WI38 (cell line): ENCODE results near the gene RSPH1.

Experiments
- H3K4me3 ChIP-seq: 2 replicates; pipeline ENCODE4 v1.5.1; 2011; ENCODE audit warnings: low read depth, mild to moderate bottlenecking, control low read depth, low read length
- TF ChIP-seq, protein P1 (sequence below): IDR thresholded peaks from 2 replicates; pipeline ENCODE4 v1.5.1; 2012; ENCODE audit warnings: low read depth, mild to moderate bottlenecking, control low read depth, low read length

The RSPH1 gene

DNA sequence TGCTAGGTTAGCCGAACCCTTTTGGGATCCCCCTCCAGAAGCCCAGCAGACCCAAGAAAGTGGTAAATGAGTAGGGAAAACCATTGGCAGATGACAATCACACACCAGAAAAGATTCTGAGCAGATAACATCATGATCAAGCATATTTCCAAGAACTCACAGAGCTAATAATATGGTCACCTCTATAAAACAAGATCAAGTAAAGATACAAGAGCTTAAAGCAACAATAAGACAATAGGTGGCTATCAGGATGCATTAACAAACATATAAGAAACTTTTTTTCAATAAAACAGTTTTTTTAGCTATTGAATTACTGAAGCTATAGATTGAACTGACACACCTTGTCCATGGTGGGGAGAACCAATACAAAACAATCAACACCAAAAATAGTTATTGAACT lies 63.3 kb downstream of the RSPH1 start:
- TF ChIP-seq, protein P1, sequence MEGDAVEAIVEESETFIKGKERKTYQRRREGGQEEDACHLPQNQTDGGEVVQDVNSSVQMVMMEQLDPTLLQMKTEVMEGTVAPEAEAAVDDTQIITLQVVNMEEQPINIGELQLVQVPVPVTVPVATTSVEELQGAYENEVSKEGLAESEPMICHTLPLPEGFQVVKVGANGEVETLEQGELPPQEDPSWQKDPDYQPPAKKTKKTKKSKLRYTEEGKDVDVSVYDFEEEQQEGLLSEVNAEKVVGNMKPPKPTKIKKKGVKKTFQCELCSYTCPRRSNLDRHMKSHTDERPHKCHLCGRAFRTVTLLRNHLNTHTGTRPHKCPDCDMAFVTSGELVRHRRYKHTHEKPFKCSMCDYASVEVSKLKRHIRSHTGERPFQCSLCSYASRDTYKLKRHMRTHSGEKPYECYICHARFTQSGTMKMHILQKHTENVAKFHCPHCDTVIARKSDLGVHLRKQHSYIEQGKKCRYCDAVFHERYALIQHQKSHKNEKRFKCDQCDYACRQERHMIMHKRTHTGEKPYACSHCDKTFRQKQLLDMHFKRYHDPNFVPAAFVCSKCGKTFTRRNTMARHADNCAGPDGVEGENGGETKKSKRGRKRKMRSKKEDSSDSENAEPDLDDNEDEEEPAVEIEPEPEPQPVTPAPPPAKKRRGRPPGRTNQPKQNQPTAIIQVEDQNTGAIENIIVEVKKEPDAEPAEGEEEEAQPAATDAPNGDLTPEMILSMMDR, result no peak
- H3K4me3 ChIP-seq, result no peak overlapping the region

DNA sequence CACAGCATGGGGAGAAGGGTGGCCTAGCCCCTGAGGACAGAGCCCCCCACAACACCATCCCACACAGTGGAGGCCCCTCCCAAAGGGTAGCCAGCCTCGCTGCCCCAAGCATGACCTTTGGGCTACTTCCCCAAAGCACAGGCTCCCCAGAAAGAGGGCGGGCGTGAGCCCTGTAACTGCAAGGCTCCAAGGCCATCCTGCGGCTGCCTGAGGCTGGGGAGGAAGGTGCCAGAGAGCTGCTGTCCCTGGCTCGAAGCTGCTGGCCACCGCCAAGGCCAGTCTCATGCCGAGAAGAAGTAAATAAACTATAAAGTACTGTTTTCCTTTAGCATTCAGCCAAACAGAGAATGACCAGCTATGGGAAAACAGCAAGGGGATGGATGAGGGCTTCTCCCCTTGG lies 64.8 kb downstream of the RSPH1 start:
- H3K4me3 ChIP-seq, result no peak overlapping the region
- TF ChIP-seq, protein P1, result no peak

DNA sequence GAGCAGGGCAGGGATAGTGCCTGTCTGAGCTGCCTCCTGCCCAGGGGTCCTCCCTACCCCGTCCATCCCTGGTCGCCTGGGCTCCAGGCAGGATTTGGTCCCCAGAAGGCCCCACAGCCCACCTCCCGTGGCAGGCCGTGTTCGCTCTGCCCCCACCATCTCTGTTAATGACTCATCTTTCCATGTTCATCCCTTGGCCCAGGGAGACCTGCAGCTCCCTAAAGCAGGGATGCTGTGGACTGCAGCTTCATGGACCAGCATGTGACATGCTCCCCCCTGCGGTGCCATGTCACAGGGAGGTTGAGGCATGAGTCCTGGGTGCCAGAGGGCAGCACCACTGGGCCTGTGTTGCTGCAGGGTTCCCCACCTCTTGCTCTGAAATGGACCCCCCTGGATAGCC lies 65.5 kb downstream of the RSPH1 start:
- TF ChIP-seq, protein P1, result no peak
- no peak overlapping the region for H3K4me3 ChIP-seq

DNA sequence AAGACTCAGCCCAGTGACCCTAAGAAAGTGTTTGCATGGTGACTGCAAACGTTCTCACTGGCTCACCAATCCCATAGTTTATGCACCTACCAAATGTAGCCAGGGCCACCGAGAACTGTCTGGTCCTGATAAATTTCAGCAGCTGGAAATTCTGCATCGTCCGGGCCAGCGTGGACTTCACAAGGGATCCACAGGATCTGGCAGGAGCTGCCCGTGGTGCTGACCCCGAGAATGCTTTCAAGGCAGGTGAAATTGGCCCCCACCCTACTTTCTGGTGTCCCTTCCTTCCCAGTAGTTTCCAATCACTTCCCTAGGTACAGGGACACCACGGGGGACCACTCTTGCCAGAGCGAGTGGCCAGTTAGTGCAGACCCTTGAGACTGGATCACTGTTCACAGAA lies 66.2 kb downstream of the RSPH1 start:
- TF ChIP-seq, protein P1, result no peak
- H3K4me3 ChIP-seq, result no peak overlapping the region

- TF ChIP-seq, protein P1, result no peak
- no peak overlapping the region for H3K4me3 ChIP-seq
Measured at GRCh38 chr21:42429021-42429420, 67.0 kb downstream of the RSPH1 start.

- TF ChIP-seq, protein P1, result no peak
- H3K4me3 ChIP-seq, result no peak overlapping the region
Measured at GRCh38 chr21:42427809-42428419, 68.1 kb downstream of the RSPH1 start.

DNA sequence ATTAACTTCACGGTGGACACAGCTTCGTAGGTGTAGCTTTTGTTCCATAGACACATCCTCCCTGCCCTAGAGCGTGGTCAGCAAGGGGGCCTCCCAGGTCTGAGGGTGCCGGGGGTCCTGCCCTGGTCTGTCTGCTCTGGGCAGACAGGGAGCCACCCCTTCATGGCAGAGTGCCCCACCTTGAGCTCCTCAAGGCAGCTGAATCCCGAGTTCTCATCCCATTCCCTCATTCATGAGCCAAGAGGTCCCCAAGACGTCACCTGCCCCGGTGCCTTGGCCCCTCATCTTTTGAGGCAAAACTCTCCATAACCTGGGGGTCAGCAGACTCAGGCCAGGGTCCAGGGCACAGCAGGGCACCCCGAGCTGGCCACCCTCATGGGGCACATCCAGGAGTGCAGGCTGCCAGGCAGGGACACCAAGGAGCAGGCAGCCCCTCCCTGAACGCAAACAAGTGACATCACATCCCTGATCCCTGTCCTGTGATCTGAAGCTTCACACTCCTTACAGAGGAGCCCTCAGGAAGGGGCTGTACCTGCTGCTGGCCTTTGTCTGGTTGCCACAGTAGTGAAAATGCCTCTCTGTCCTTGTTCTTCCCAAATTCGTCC lies 69.0 kb downstream of the RSPH1 start:
- TF ChIP-seq, protein P1, result no peak
- no peak overlapping the region for H3K4me3 ChIP-seq
